ENCODE results near the gene SEMA6A.
"Not testable (repeated sequence)": the region's sequence is repeated elsewhere in the genome, so short reads cannot be mapped to it uniquely, and the experiment has no call there.

SEMA6A gene

GRCh38 chr5:116554764-116555163, 19.9 kb downstream of the SEMA6A start:
- FAIRE-seq = no peak

GRCh38 chr5:116553366-116553765, 21.3 kb downstream of the SEMA6A start:
- no peak for DNase-seq (ENCODE audit: low spot score)
- FAIRE-seq = no peak

More at GRCh38 chr5:116554764-116555163, 19.9 kb downstream of the SEMA6A start:
- no peak for DNase-seq (ENCODE audit: low spot score)

DNA sequence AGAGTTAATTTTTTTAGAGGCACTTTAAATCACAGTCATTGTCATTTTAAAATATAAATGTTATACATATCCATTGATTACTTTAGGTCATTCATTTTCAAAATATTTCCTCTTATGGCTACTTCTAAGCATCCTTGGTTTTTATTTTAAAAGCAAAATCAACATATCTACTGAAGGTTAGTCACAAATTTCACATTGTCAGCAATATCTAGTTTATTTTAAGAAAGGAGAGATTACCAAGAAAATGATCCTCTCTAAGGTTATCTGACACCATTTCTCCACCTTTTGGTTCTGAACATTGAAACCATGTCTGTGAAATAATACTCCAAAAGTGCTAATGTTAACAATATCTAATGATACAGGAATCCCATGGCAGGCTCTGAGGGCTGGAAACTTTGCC, 24.5 kb downstream of the SEMA6A start:
- DNase-seq (ENCODE audit: low spot score) = no peak
- no peak for FAIRE-seq

- FAIRE-seq (no peak), DNase-seq (ENCODE audit: low spot score) (no peak)
Measured at GRCh38 chr5:116546743-116547124, 27.9 kb downstream of the SEMA6A start.

DNA sequence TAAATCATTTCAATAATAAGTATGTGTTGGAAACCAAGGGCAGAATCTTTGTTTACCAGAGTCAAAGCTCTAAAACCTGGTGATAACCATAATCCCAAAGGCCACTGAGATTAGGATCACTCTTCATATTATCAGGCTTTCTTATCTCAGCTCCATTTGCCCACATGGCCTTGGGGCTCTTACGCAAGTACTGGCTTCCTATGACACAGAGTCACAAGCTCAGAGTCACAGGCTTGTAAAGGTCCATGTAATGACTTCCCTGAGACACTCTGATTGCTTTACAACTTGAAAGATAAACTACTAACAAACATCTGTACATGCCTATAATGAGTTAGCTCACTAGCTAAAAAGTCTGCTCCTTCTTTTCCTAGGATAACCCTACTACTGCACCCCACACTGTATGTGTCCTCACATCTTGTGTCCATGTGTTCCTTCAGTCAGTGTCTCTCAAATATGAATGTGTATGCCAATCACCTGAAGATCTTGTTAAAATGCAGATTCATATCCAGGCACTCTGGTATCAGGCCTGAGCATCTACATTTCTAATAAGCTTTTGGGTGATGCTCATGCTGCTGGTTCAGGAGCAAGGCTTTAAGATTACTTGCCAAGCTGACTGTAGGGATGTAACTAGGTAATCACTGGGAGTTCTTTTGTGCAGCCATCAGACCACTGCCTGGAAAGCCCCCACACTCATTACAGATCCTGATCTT, 28.4 kb downstream of the SEMA6A start:
- FAIRE-seq = no peak
- DNase-seq (ENCODE audit: low spot score) = no peak

DNA sequence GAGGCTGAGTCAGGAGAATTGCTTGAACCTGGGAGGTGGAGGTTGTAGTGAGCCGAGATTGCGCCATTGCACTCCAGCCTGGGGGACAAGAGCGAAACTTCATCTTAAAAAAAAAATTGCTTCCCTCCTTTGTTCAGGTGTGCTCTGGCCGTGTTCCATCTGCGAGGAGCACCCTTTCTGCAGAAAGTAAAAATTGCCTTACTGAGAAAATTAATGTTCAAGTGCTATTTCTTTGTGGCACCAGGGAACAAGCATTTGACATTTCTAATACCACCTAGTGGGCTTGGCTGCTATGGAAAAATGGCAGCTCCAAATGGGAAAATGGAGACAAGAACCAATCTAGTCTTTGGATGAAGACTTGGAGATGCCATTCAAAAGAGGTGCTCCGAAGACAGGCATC, 29.2 kb downstream of the SEMA6A start:
- not testable (repeated sequence) for FAIRE-seq; DNase-seq (ENCODE audit: low spot score)

GRCh38 chr5:116544531-116545241, 29.9 kb downstream of the SEMA6A start:
- FAIRE-seq = no peak
- DNase-seq (ENCODE audit: low spot score) = no peak

- no peak for DNase-seq (ENCODE audit: low spot score)
- no peak for FAIRE-seq
Measured at GRCh38 chr5:116543501-116543900, 31.1 kb downstream of the SEMA6A start.

GRCh38 chr5:116542619-116543018, 32.0 kb downstream of the SEMA6A start:
- no peak for FAIRE-seq
- no peak for DNase-seq (ENCODE audit: low spot score)

GRCh38 chr5:116539222-116539621, 35.4 kb downstream of the SEMA6A start:
- no peak for DNase-seq (ENCODE audit: low spot score)
- no peak for FAIRE-seq

DNA sequence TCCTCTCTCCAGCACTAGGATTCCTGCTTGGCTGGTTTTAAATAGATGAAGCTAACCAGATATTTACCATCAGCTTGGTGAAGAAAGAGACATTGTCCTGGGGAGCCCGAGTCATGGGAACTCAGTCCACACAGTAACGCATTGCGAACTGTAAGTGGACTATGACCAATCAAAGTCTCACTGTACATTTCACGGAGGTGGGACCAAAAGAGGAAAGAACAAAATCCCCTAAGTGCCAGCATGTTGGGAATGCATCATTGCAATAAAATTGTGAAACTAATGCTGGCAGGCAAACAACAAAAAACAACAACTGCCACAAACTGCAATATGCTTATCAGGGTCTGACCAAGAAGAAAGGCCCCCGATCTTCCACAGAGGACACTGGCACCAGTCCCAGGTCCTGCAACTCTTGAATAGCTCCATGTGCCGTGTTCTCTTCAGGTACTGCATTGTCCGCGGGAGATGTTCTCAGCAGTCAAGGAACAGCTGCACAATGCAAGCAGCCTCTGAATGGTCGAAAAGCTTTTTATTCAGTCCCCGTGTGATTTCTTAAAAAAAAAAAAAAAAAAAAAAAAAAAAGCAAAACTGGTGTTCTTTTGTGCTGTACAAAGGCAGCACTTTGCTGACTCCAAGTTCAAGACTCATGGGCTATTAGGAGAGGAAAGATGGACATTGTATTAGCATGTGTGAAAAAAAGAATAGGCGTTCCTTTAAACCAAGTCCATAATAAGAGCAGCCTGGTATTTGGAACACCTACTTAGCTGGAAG, 38.1 kb downstream of the SEMA6A start:
- no peak for DNase-seq (ENCODE audit: low spot score)
- no peak for FAIRE-seq

DNA sequence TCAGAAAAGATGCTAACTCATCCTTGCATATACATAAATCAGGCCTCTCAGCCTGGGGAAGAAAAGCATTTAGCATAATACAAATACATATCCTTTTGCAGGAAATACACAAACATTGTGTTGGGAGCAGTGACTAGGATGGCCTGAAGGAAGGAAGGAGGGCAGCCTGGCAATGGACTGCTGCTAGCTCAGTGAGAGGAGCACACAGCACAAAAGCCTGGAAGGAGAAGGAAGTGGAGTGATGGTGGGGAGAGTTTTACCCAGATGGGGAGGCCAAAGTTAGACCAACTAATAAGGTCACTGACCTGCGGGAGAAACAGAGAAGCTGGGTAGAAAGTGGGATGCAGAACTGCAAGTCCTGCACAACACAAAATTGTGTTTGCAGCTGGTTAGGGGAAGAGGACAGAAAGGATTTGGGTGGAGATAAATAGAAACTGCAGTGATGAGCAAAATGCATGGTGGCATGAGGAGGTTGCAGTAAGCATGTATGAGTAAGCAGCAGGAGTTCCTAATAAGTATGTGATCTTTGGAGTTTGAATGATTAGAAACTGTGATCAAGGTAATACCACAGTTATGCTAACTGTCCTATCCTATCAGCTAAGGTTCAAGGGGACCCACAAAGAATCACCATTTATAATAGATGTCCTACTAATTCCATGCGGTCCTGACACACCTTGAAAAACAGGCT, 39.5 kb downstream of the SEMA6A start:
- no peak for DNase-seq (ENCODE audit: low spot score)
- FAIRE-seq = no peak

GRCh38 chr5:116532762-116533525, 41.7 kb downstream of the SEMA6A start:
- no peak for FAIRE-seq

DNA sequence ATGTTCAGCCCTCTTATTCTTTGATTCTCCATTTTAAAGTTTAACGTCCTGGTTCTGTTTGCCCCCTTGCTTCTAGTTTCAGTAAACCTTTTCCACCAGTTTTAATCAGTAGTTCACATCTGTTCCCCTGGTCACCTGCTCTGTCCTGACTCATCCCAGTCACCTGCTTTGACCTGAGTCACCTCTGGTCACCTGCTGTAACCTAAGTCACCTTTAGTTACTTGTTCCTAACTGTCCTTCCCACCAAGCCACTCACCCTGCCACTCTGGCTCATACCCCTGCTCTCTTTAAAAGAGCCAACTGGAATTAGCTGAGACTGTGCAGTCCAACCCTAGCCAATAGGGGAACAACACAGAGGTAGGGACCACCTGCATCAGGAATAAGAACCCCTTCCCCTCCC, 43.0 kb downstream of the SEMA6A start:
- FAIRE-seq (no peak), DNase-seq (ENCODE audit: low spot score) (no peak)

More at GRCh38 chr5:116532762-116533525, 41.7 kb downstream of the SEMA6A start:
- DNase-seq (ENCODE audit: low spot score) = no peak

DNA sequence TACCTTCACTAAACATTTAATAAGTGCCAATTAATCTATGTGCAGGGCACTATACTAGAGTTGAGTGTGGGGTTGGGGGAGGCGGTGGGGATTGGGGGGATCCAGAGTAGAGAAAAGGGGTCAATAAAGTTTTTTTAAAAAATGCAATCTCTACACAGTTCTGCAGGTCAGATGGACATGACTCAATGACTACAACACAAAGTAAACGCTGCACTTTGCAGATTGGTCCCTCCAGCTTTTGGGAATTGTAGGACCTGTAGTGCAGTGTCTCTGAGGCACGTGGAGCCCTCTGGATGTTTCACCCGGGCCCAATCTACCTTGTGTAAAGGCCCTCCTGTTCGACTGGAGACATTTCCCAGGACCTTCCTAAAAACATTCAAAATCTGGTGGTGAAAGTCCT, 43.5 kb downstream of the SEMA6A start:
- no peak for FAIRE-seq

DNA sequence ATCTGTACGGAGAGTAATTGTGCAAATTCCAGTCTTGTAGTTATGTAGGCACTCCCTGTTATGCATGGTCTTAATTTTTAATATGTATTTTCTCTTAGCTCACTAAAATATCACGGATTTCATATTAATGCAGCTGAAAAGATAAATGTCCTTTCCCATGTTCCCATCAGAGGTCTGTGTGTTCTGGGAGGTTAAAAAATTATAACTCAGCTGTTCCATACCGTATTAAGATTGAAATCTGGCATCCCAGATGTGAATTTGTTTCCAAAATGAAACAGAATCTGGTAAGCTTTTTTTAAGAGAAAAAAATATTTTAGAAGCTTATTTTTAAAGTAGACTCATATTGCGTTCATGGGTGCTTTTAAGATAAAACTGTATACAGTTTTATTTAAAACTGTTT, 44.3 kb downstream of the SEMA6A start:
- FAIRE-seq (no peak), DNase-seq (ENCODE audit: low spot score) (no peak)

More for the DNA sequence above, 43.5 kb downstream of the SEMA6A start:
- no peak for DNase-seq (ENCODE audit: low spot score)

DNA sequence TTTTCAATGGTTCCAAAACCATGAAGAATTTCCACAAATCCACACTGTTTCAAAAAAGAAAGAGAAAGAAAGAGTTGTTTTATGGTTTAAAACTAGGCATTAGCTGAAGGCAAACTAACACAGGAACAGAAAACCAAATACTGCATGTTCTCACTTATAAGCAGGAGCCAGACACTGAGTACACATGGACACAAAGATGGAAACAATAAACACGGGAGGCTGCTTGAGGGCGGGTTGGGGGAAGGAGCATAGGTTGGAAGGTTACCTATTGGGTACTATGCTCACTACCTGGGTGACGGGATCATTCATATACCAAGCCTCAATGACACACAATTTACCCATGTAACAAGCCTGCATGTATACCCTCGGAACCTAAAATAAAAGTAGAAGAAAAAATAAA, 45.0 kb downstream of the SEMA6A start:
- no peak for FAIRE-seq
- no peak for DNase-seq (ENCODE audit: low spot score)

GRCh38 chr5:116528519-116529234, 45.9 kb downstream of the SEMA6A start:
- DNase-seq (ENCODE audit: low spot score) = no peak
- FAIRE-seq = no peak

- DNase-seq (ENCODE audit: low spot score) (no peak), FAIRE-seq (no peak)
Measured at GRCh38 chr5:116527582-116527981, 47.0 kb downstream of the SEMA6A start.

DNA sequence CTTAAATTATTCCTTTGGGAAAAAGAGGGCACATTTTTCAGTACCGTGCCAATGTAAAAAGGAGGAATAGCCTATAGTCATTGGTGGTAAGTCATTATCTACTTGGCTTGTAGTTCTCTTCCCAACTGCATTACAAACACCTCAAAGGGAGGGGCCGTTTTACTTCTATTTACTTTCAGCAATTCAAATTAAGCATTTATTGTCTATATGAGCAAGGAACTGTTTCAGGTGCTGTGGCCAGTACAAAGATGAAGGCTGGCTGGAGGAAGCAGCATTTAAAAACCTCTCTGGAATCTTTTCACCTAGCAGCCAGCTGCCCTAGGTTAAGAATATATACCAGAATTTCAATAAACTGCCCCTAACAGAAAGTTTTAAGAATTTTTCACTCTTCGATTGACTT, 48.9 kb downstream of the SEMA6A start:
- DNase-seq (ENCODE audit: low spot score) (no peak), FAIRE-seq (no peak)
